ENCODE measurements around the gene KNTC1.

DNA sequence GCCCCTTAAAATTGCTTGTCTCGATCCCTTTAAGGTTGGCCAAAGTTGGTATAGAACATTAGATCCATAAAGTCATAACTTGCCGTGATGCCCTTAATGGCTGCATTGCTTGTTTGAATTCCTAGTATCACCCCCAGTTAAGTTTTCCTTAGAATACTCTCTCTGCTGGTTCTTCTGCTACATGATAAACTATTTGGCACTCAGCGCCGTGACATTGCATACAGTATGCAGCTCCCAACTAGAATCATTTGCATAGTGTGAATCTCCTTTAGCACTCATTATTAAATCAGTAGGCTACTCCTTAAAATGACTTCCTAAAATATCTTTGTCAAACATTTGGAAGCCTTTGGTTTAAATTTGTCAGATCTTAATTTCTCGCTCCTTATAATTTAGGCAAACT is 42.2 kb downstream of the KNTC1 start:
- TF ChIP-seq, protein P1, sequence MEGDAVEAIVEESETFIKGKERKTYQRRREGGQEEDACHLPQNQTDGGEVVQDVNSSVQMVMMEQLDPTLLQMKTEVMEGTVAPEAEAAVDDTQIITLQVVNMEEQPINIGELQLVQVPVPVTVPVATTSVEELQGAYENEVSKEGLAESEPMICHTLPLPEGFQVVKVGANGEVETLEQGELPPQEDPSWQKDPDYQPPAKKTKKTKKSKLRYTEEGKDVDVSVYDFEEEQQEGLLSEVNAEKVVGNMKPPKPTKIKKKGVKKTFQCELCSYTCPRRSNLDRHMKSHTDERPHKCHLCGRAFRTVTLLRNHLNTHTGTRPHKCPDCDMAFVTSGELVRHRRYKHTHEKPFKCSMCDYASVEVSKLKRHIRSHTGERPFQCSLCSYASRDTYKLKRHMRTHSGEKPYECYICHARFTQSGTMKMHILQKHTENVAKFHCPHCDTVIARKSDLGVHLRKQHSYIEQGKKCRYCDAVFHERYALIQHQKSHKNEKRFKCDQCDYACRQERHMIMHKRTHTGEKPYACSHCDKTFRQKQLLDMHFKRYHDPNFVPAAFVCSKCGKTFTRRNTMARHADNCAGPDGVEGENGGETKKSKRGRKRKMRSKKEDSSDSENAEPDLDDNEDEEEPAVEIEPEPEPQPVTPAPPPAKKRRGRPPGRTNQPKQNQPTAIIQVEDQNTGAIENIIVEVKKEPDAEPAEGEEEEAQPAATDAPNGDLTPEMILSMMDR (IDR thresholded peaks at IDR 0.05), result no peak
- TF ChIP-seq EP300 (IDR thresholded peaks at IDR 0.05) (no peak), POLR2AphosphoS5 (IDR thresholded peaks at IDR 0.05) (no peak)

Measured in stomach (tissue), 4 donors.